H1 (cell line): ENCODE results near the gene IGSF11. TPM values are rescaled to one million over a fixed set of nuclear protein-coding genes. Genes with fewer than 3 reads are reported as not detected.

ENCODE experiments used
- CTCF ChIA-PET: fragments of 300-600 bp; sonication (Branson Sonifier 250); formaldehyde crosslinking; loops from one replicate; lab custom pipeline; 2021; ENCODE audit not compliant: partially characterized antibody; lab: Charles Lee
- POLR2A ChIA-PET: fragments of 300-600 bp; sonication (Branson Sonifier 250); formaldehyde crosslinking; loops from one replicate; lab custom pipeline; 2021; ENCODE audit warnings: inconsistent platforms; ENCODE audit not compliant: partially characterized antibody; lab: Charles Lee
- DNase-seq, 2 experiments: peaks; one replicate each; pipeline versions ENCODE4 v3.0.0 to v3.0.0-alpha.2; 2010 to 2022; ENCODE audit warnings: low spot score in 2 of 2, low read depth in 1 of 2, mixed read lengths in 1 of 2
- FAIRE-seq: peaks from 2 replicates; lab custom pipeline; 2011; peaks lifted over from hg19 to GRCh38; lab: Jason Lieb, UNC
- H2AFZ ChIP-seq: 2 replicates; pipeline ENCODE4 v1.8.1; 2012; ENCODE audit warnings: low read length, inconsistent platforms
- H2AK5ac ChIP-seq: 2 replicates; pipeline ENCODE4 v1.6.1; 2013; ENCODE audit warnings: low read depth, low read length
- H2BK120ac ChIP-seq: replicated peaks from 2 replicates; pipeline ENCODE3; 2013; ENCODE audit warnings: low read depth, low read length, inconsistent platforms
- H2BK12ac ChIP-seq: 2 replicates; pipeline ENCODE4 v1.6.1; 2013; ENCODE audit warnings: low read depth, low read length
- H2BK15ac ChIP-seq: 2 replicates; pipeline ENCODE4 v1.6.1; 2013; ENCODE audit warnings: low read length
- H2BK20ac ChIP-seq: 2 replicates; pipeline ENCODE4 v1.6.1; 2013; ENCODE audit warnings: low read length
- H2BK5ac ChIP-seq: 2 replicates; pipeline ENCODE4 v1.6.1; 2013; ENCODE audit warnings: low read depth, low read length
- H3K14ac ChIP-seq: 2 replicates; pipeline ENCODE4 v1.6.1; 2013; ENCODE audit warnings: inconsistent platforms; ENCODE audit not compliant: insufficient read length
- H3K18ac ChIP-seq: 2 replicates; pipeline ENCODE4 v1.6.1; 2013; ENCODE audit warnings: low read length; ENCODE audit errors: extremely low read depth
- H3K23ac ChIP-seq: 2 replicates; pipeline ENCODE4 v1.6.1; 2013; ENCODE audit warnings: inconsistent platforms; ENCODE audit not compliant: insufficient read length
- H3K23me2 ChIP-seq: 2 replicates; pipeline ENCODE4 v1.6.1; 2013; ENCODE audit warnings: low read depth, low read length
- H3K27ac ChIP-seq: 2 replicates; pipeline ENCODE4 v1.6.1; 2011; ENCODE audit warnings: low read depth, low read length, inconsistent platforms
- H3K27me3 ChIP-seq, 4 experiments: replicated peaks in 1 of 4; 1 replicate in 1 of 4; 2 replicates in 3 of 4; pipeline versions ENCODE4 v1.6.1 to v1.8.1; 2011 to 2013; ENCODE audit warnings: low read length in 3 of 4, mild to moderate bottlenecking in 3 of 4, inconsistent platforms in 2 of 4, mixed read lengths in 2 of 4, moderate library complexity in 1 of 4; ENCODE audit not compliant: control insufficient read depth in 3 of 4, insufficient read depth in 3 of 4; ENCODE audit errors: extremely low read depth in 1 of 4
- H3K36me3 ChIP-seq, 4 experiments: 2 replicates each; pipeline versions ENCODE4 v1.6.1 to v1.8.1; 2011 to 2013; ENCODE audit warnings: mild to moderate bottlenecking in 4 of 4, low read length in 3 of 4, moderate library complexity in 2 of 4, control low read depth in 1 of 4, inconsistent platforms in 1 of 4; ENCODE audit not compliant: insufficient read depth in 4 of 4, control insufficient read depth in 2 of 4
- H3K4ac ChIP-seq: replicated peaks from 2 replicates; pipeline ENCODE3; 2013; ENCODE audit warnings: low read length, low read depth, mixed read lengths, inconsistent platforms; ENCODE audit not compliant: insufficient read length
- H3K4me1 ChIP-seq, 4 experiments: replicated peaks in 1 of 4; 1 replicate in 1 of 4; 2 replicates in 3 of 4; pipeline versions ENCODE4 v1.6.1 to v1.8.1; 2011 to 2013; ENCODE audit warnings: low read length in 3 of 4, inconsistent platforms in 2 of 4, mixed read lengths in 1 of 4; ENCODE audit not compliant: insufficient read depth in 4 of 4, control insufficient read depth in 3 of 4
- H3K4me2 ChIP-seq, 2 experiments: 2 replicates each; pipeline versions ENCODE4 v1.6.1 to v1.8.1; 2011 to 2013; ENCODE audit warnings: low read depth in 2 of 2, low read length in 2 of 2, control low read depth in 1 of 2, inconsistent platforms in 1 of 2, mild to moderate bottlenecking in 1 of 2; ENCODE audit not compliant: insufficient read depth in 1 of 2
- H3K4me3 ChIP-seq, 4 experiments: fragments of 200-600, 300-600 bp in 1 of 4; sonication (generic), shearing (Covaris generic), sonication (Bioruptor Twin) in 1 of 4; 2 replicates each; pipeline versions ENCODE4 v1.5.1 to v1.8.1; 2011 to 2016; ENCODE audit warnings: low read length in 4 of 4, low read depth in 3 of 4, control low read depth in 2 of 4, inconsistent platforms in 2 of 4, mild to moderate bottlenecking in 2 of 4, mixed read lengths in 1 of 4, moderate library complexity in 1 of 4; ENCODE audit not compliant: insufficient read depth in 2 of 4; ENCODE audit errors: extremely low read depth in 1 of 4
- H3K56ac ChIP-seq: replicated peaks from 2 replicates; pipeline ENCODE3; 2013; ENCODE audit warnings: low read depth, mild to moderate bottlenecking, mixed read lengths, low read length, inconsistent platforms; ENCODE audit not compliant: insufficient read length
- H3K79me1 ChIP-seq: 2 replicates; pipeline ENCODE4 v1.6.1; 2013; ENCODE audit warnings: low read depth, low read length, control low read depth
- H3K79me2 ChIP-seq, 2 experiments: 2 replicates each; pipeline versions ENCODE4 v1.6.1 to v1.8.1; 2012 to 2013; ENCODE audit warnings: low read length in 2 of 2, mild to moderate bottlenecking in 2 of 2, inconsistent platforms in 1 of 2; ENCODE audit not compliant: insufficient read depth in 2 of 2, control insufficient read depth in 1 of 2
- H3K9ac ChIP-seq, 4 experiments: replicated peaks in 1 of 4; 1 replicate in 1 of 4; 2 replicates in 3 of 4; pipeline versions ENCODE4 v1.6.1 to v1.8.1; 2011 to 2013; ENCODE audit warnings: low read depth in 3 of 4, low read length in 3 of 4, control low read depth in 2 of 4, mild to moderate bottlenecking in 2 of 4, moderate library complexity in 2 of 4, inconsistent platforms in 1 of 4; ENCODE audit errors: extremely low read depth in 1 of 4
- H3K9me3 ChIP-seq, 2 experiments: 2 replicates each; pipeline versions ENCODE4 v1.6.1 to v1.8.1; 2012 to 2013; ENCODE audit warnings: mild to moderate bottlenecking in 2 of 2, moderate library complexity in 2 of 2, control low read depth in 1 of 2, inconsistent platforms in 1 of 2, low read depth in 1 of 2, low read length in 1 of 2, mixed read lengths in 1 of 2; ENCODE audit not compliant: insufficient read depth in 2 of 2
- H4K20me1 ChIP-seq, 2 experiments: replicated peaks in 1 of 2; 2 replicates each; pipeline versions ENCODE3 to v1.8.1; 2011 to 2013; ENCODE audit warnings: inconsistent platforms in 2 of 2, low read length in 2 of 2, mild to moderate bottlenecking in 1 of 2; ENCODE audit not compliant: insufficient read depth in 2 of 2, control insufficient read depth in 1 of 2
- H4K5ac ChIP-seq: 2 replicates; pipeline ENCODE4 v1.6.1; 2013; ENCODE audit warnings: low read length, low read depth, mixed read lengths, inconsistent platforms; ENCODE audit not compliant: insufficient read length
- H4K8ac ChIP-seq: 2 replicates; pipeline ENCODE4 v1.8.0; 2013; ENCODE audit warnings: mild to moderate bottlenecking, moderate library complexity, low read length, inconsistent platforms; ENCODE audit not compliant: insufficient read depth; ENCODE audit errors: extremely low read depth
- H4K91ac ChIP-seq: replicated peaks from 2 replicates; pipeline ENCODE3; 2013; ENCODE audit warnings: low read length, mixed read lengths, inconsistent platforms; ENCODE audit not compliant: insufficient read length
- CHD2 ChIP-seq: IDR thresholded peaks from 2 replicates; pipeline ENCODE4 v1.6.1; 2012; ENCODE audit warnings: low read length, improper control_type of control experiment
- EP300 ChIP-seq, 2 experiments: IDR thresholded peaks; 1 replicate in 1 of 2; 2 replicates in 1 of 2; pipeline ENCODE4 v1.6.1; 2011 to 2012; ENCODE audit warnings: low read depth in 2 of 2, low read length in 2 of 2, mild to moderate bottlenecking in 2 of 2, borderline replicate concordance in 1 of 2, inconsistent platforms in 1 of 2, moderate library complexity in 1 of 2
- EZH2 ChIP-seq: fragments of 200-600 bp; sonication (generic); IDR thresholded peaks from 2 replicates; pipeline ENCODE4 v1.7.1; 2012; ENCODE audit warnings: low read depth, mild to moderate bottlenecking, moderate library complexity, low read length, inconsistent platforms; ENCODE audit not compliant: severe bottlenecking
- KDM1A ChIP-seq: fragments of 200-600, 300-600 bp; sonication (generic); IDR thresholded peaks from 2 replicates; pipeline ENCODE4 v1.7.1; 2016; ENCODE audit warnings: mild to moderate bottlenecking, low read length, borderline replicate concordance
- NANOG ChIP-seq: IDR thresholded peaks from 2 replicates; pipeline ENCODE4 v1.6.1; 2011; ENCODE audit warnings: low read length, low read depth, mild to moderate bottlenecking, inconsistent platforms; ENCODE audit not compliant: insufficient read depth, poor library complexity, severe bottlenecking
- SIRT6 ChIP-seq: IDR thresholded peaks from one replicate; pipeline ENCODE4 v1.7.1; 2012; ENCODE audit warnings: low read length, inconsistent platforms
- SP2 ChIP-seq: IDR thresholded peaks from 2 replicates; pipeline ENCODE4 v1.6.1; 2012; ENCODE audit warnings: mild to moderate bottlenecking, low read length, inconsistent platforms
- TAF7 ChIP-seq: optimal IDR thresholded peaks from 2 replicates; pipeline ENCODE3; 2011; ENCODE audit warnings: low read depth, mild to moderate bottlenecking, inconsistent platforms, low read length, moderate library complexity, borderline replicate concordance
- TEAD4 ChIP-seq: IDR thresholded peaks from 2 replicates; pipeline ENCODE4 v1.6.1; 2012; ENCODE audit warnings: low read depth, low read length, inconsistent platforms, mixed read lengths
- polyA plus RNA-seq, 7 experiments: library from polyadenylated mRNA; depleted of rRNA in 3 of 7; stranded (reverse) in 5 of 7; unstranded in 2 of 7; fragments of >200 nt in 5 of 7; fragments of 200-250 nt in 2 of 7; gene quantifications; 1 replicate in 5 of 7; 2 replicates in 1 of 7; 4 replicates in 1 of 7; pipeline versions ENCODE4 v1.2.1 to v1.2.3, GENCODE V29; 2011 to 2013; ENCODE audit warnings: missing spikeins in 2 of 7, mixed read lengths in 2 of 7
- total RNA-seq: library from RNA; stranded (reverse); fragmentation: NEBNext Ultra II Directional; extraction: Animal tissue kit (Norgen Biotek cat#: 25700); gene quantifications from 2 replicates; pipeline ENCODE4 v1.2.1, GENCODE V29; 2021
- TF ChIP-seq, protein P1 (sequence below), 3 experiments: IDR thresholded peaks; 1 replicate in 2 of 3; 2 replicates in 1 of 3; pipeline versions ENCODE4 v1.5.1 to v1.6.1; 2011; ENCODE audit warnings: low read length in 3 of 3, mild to moderate bottlenecking in 3 of 3, inconsistent platforms in 2 of 3, low read depth in 1 of 3, moderate library complexity in 1 of 3; ENCODE audit not compliant: insufficient read depth in 1 of 3; ENCODE audit errors: control extremely low read depth in 1 of 3
- TF ChIP-seq, protein P2 (sequence below): IDR thresholded peaks from 2 replicates; pipeline ENCODE4 v1.6.1; 2011; ENCODE audit warnings: low read length, improper control_type of control experiment

IGSF11 gene
- total and polyA plus RNA-seq, 2 of the 8 experiments (the other 6 are each of a cell fraction or from before 2014, with no cell fraction given), result 1.1 to 4.1 TPM

DNA sequence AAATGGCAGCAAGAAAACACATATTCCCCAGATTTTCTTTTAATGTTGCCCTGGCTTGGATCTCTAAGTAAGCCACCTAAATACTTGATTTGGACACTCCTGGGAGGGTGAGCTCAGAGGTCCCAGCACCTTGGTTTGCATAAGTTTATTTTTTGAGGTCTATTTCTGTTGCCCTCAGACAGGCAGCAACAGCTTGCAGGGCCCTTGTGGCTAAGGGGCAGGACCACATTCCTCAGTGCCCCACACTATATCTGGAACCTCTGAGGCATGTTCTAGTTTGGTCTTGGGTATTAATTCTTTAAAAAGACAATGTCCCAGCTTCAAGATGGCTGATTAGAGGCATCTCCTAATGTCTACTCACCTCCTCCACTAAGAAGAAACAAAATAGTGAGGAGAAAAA lies 57.5 kb downstream of the IGSF11 start:
- Histone ChIP-seq H2BK15ac (no peak overlapping the region), H4K20me1 (no peaks in the 10 kb centered on the region), H3K23ac (no peak overlapping the region), H4K8ac (no peak overlapping the region), H3K23me2 (no peaks in the 10 kb centered on the region), H2AK5ac (no peak overlapping the region), H3K27ac (no peak overlapping the region), H3K18ac (no peak overlapping the region), H3K9me3 (no peaks in the 10 kb centered on the region), H3K4me3 (no peak overlapping the region), H3K4ac (no peak overlapping the region), H3K14ac (no peak overlapping the region), H3K9ac (no peak overlapping the region), H2AFZ (no peak overlapping the region), H2BK5ac (no peak overlapping the region), H4K91ac (no peak overlapping the region), H4K5ac (no peak overlapping the region), H3K27me3 (no peaks in the 10 kb centered on the region), H3K36me3 (no peaks in the 10 kb centered on the region), H3K56ac (no peak overlapping the region), H3K4me1 (peaks cover 0 to 3% (median under 1%) of the 10 kb centered on the region in 4 experiments; a peak in 2 of 7 replicates), H2BK120ac (no peak overlapping the region), H3K79me2 (no peaks in the 10 kb centered on the region), H3K79me1 (no peaks in the 10 kb centered on the region), H2BK12ac (no peak overlapping the region), H2BK20ac (no peak overlapping the region), H3K4me2 (no peak overlapping the region)
- FAIRE-seq, result no peak
- ChIA-PET CTCF (interaction anchor here (1.5 kb wide), 1 partner anchor 93 kb away, joined by 4 read pairs; no protein-coding TSS in a partner anchor), POLR2A (no interaction called here)
- DNase-seq, result no peak
- TF ChIP-seq TAF7 (no peak), NANOG (no peak), TEAD4 (no peak), EP300 (IDR thresholded peaks at IDR 0.05; ENCODE audit: borderline replicate concordance in 1 of 2, low read depth in 2 of 2, low read length in 2 of 2) (no peak), SP2 (no peak), KDM1A (no peak), CHD2 (no peak), EZH2 (no peak), SIRT6 (no peak)
- TF ChIP-seq, protein P1, sequence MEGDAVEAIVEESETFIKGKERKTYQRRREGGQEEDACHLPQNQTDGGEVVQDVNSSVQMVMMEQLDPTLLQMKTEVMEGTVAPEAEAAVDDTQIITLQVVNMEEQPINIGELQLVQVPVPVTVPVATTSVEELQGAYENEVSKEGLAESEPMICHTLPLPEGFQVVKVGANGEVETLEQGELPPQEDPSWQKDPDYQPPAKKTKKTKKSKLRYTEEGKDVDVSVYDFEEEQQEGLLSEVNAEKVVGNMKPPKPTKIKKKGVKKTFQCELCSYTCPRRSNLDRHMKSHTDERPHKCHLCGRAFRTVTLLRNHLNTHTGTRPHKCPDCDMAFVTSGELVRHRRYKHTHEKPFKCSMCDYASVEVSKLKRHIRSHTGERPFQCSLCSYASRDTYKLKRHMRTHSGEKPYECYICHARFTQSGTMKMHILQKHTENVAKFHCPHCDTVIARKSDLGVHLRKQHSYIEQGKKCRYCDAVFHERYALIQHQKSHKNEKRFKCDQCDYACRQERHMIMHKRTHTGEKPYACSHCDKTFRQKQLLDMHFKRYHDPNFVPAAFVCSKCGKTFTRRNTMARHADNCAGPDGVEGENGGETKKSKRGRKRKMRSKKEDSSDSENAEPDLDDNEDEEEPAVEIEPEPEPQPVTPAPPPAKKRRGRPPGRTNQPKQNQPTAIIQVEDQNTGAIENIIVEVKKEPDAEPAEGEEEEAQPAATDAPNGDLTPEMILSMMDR (IDR thresholded peaks at IDR 0.05; ENCODE audit: control extremely low read depth in 1 of 3, insufficient read depth in 1 of 3, low read depth in 1 of 3, low read length in 3 of 3), result no peak
- TF ChIP-seq, protein P2, sequence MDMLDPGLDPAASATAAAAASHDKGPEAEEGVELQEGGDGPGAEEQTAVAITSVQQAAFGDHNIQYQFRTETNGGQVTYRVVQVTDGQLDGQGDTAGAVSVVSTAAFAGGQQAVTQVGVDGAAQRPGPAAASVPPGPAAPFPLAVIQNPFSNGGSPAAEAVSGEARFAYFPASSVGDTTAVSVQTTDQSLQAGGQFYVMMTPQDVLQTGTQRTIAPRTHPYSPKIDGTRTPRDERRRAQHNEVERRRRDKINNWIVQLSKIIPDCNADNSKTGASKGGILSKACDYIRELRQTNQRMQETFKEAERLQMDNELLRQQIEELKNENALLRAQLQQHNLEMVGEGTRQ, result no peak
